Mesendoderm (in vitro differentiated cells): Measurements from ENCODE around the gene ACACB.
A peak's percentile ranks its signal among the peaks of the same experiment; 100 is the strongest.

ENCODE experiments used
- DNase-seq: peaks from one replicate; pipeline ENCODE4 v3.0.0; 2013
- H2AK5ac ChIP-seq: 2 replicates; pipeline ENCODE4 v1.6.1; 2013; ENCODE audit warnings: low read length, inconsistent platforms
- H2BK120ac ChIP-seq: 2 replicates; pipeline ENCODE4 v1.6.1; 2013; ENCODE audit warnings: low read depth, mild to moderate bottlenecking, low read length, moderate library complexity, mixed read lengths
- H2BK15ac ChIP-seq: replicated peaks from 2 replicates; pipeline ENCODE4 v1.6.1; 2013; ENCODE audit warnings: low read depth, mild to moderate bottlenecking, moderate library complexity
- H2BK5ac ChIP-seq: 2 replicates; pipeline ENCODE4 v1.6.1; 2013; ENCODE audit warnings: low read length, inconsistent platforms
- H3K18ac ChIP-seq: 2 replicates; pipeline ENCODE4 v1.6.1; 2013; ENCODE audit warnings: mild to moderate bottlenecking, low read length, mixed read lengths
- H3K23ac ChIP-seq: one replicate; pipeline ENCODE4 v1.6.1; 2013; ENCODE audit warnings: low read length
- H3K27ac ChIP-seq: 2 replicates; pipeline ENCODE4 v1.5.1; 2013; ENCODE audit warnings: low read depth, mild to moderate bottlenecking, inconsistent platforms, low read length, moderate library complexity
- H3K27me3 ChIP-seq: 2 replicates; pipeline ENCODE4 v1.6.1; 2013; ENCODE audit warnings: low read length, control low read depth, mild to moderate bottlenecking, inconsistent platforms; ENCODE audit not compliant: insufficient read depth, poor library complexity
- H3K36me3 ChIP-seq: 2 replicates; pipeline ENCODE4 v1.6.1; 2013; ENCODE audit warnings: low read length, inconsistent platforms; ENCODE audit not compliant: control insufficient read depth, insufficient read depth
- H3K4ac ChIP-seq: one replicate; pipeline ENCODE4 v1.6.1; 2013; ENCODE audit warnings: low read depth, mild to moderate bottlenecking, low read length, moderate library complexity
- H3K4me1 ChIP-seq: 2 replicates; pipeline ENCODE4 v1.6.1; 2013; ENCODE audit warnings: low read depth, low read length, inconsistent platforms; ENCODE audit not compliant: control insufficient read depth
- H3K4me2 ChIP-seq: 2 replicates; pipeline ENCODE4 v1.6.1; 2013; ENCODE audit warnings: low read length
- H3K4me3 ChIP-seq: 2 replicates; pipeline ENCODE4 v1.5.1; 2013; ENCODE audit warnings: mild to moderate bottlenecking, low read length
- H3K56ac ChIP-seq: one replicate; pipeline ENCODE4 v1.6.1; 2013; ENCODE audit warnings: low read length
- H3K79me1 ChIP-seq: 2 replicates; pipeline ENCODE4 v1.6.1; 2013; ENCODE audit warnings: low read length, inconsistent platforms
- H3K79me2 ChIP-seq: 2 replicates; pipeline ENCODE4 v1.6.1; 2013; ENCODE audit warnings: mild to moderate bottlenecking, low read length; ENCODE audit not compliant: control insufficient read depth, insufficient read depth
- H3K9ac ChIP-seq: 2 replicates; pipeline ENCODE4 v1.6.1; 2013; ENCODE audit warnings: low read length, inconsistent platforms
- H4K5ac ChIP-seq: one replicate; pipeline ENCODE4 v1.6.1; 2013; ENCODE audit warnings: low read length
- H4K8ac ChIP-seq: one replicate; pipeline ENCODE4 v1.6.1; 2013; ENCODE audit warnings: low read depth, mild to moderate bottlenecking, control low read depth, low read length, moderate library complexity
- WGBS: extraction: QIAGEN DNeasy Blood & Tissue Kit; methylation state at CpG from one replicate; pipeline ENCODE4 v1.1.7; 2013; ENCODE audit warnings: low lambda C conversion rate, missing lambda C conversion rate; ENCODE audit not compliant: insufficient coverage; ENCODE audit errors: extremely low coverage; 5-methylcytosine and 5-hydroxymethylcytosine counted together

ACACB gene

GRCh38 chr12:109255377-109255776 is 139.0 kb downstream of the ACACB start:
- no peak overlapping the region for H3K4me3 ChIP-seq
- no peak overlapping the region for H3K27ac ChIP-seq
- no peak overlapping the region for H3K4ac ChIP-seq
- no peak overlapping the region for H4K8ac ChIP-seq
- no peak overlapping the region for H3K23ac ChIP-seq
- H3K4me2 ChIP-seq: no peak overlapping the region
- no peak overlapping the region for H2AK5ac ChIP-seq
- H2BK120ac ChIP-seq: no peak overlapping the region
- H3K36me3 ChIP-seq: no peaks in the 10 kb centered on the region
- H3K9ac ChIP-seq: no peak overlapping the region
- H4K5ac ChIP-seq: no peak overlapping the region
- H3K79me1 ChIP-seq: no peaks in the 10 kb centered on the region
- no peak overlapping the region for H2BK15ac ChIP-seq
- no peak overlapping the region for H2BK5ac ChIP-seq
- H3K56ac ChIP-seq: no peak overlapping the region
- peak; percentile 63 for DNase-seq
- H3K18ac ChIP-seq: no peak overlapping the region
- no peaks in the 10 kb centered on the region for H3K27me3 ChIP-seq
- H3K4me1 ChIP-seq: no peaks in the 10 kb centered on the region
- no CpG with 5 or more reads among the region's 5 CpGs for WGBS
- H3K79me2 ChIP-seq: no peaks in the 10 kb centered on the region

DNA sequence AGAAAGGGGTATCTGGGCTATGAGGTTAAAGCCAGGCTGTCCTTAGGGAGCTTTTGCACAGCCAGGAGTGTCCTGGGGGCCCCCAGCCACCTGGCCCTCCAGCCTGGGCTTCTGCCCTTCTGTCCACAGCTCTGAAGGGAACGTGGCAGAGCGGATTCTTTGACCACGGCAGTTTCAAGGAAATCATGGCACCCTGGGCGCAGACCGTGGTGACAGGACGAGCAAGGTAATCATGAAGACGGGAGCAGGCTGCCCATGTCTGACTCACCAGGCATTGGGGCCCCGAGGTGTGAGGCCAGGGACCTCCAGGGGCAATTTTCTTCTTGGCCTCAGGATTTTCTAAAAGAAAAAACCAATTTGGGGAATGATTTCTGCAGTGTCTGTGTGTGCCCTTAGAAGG is 139.6 kb downstream of the ACACB start:
- Histone ChIP-seq H3K4me1 (no peaks in the 10 kb centered on the region), H3K4me3 (no peak overlapping the region), H3K18ac (no peak overlapping the region), H2BK5ac (no peak overlapping the region), H3K56ac (no peak overlapping the region), H3K27ac (no peak overlapping the region), H3K23ac (no peak overlapping the region), H3K9ac (no peak overlapping the region), H3K27me3 (no peaks in the 10 kb centered on the region), H3K36me3 (no peaks in the 10 kb centered on the region), H2BK15ac (no peak overlapping the region), H3K79me1 (no peaks in the 10 kb centered on the region), H4K8ac (no peak overlapping the region), H3K4ac (no peak overlapping the region), H2BK120ac (no peak overlapping the region), H4K5ac (no peak overlapping the region), H2AK5ac (no peak overlapping the region), H3K4me2 (no peak overlapping the region), H3K79me2 (no peaks in the 10 kb centered on the region)
- no CpG with 5 or more reads among the region's 8 CpGs for WGBS
- DNase-seq: no peak

GRCh38 chr12:109258201-109258600 is 141.8 kb downstream of the ACACB start:
- no peak overlapping the region for H3K4me3 ChIP-seq
- H4K8ac ChIP-seq: no peak overlapping the region
- H4K5ac ChIP-seq: no peak overlapping the region
- H3K56ac ChIP-seq: no peak overlapping the region
- H3K4me1 ChIP-seq: no peaks in the 10 kb centered on the region
- H3K27me3 ChIP-seq: no peaks in the 10 kb centered on the region
- no peak overlapping the region for H3K23ac ChIP-seq
- H3K4ac ChIP-seq: no peak overlapping the region
- no peaks in the 10 kb centered on the region for H3K36me3 ChIP-seq
- no peak overlapping the region for H3K9ac ChIP-seq
- no peak overlapping the region for H2BK15ac ChIP-seq
- no peaks in the 10 kb centered on the region for H3K79me1 ChIP-seq
- no peaks in the 10 kb centered on the region for H3K79me2 ChIP-seq
- no CpG with 5 or more reads among the region's 6 CpGs for WGBS
- no peak overlapping the region for H2BK120ac ChIP-seq
- no peak overlapping the region for H3K18ac ChIP-seq
- no peak for DNase-seq
- no peak overlapping the region for H2BK5ac ChIP-seq
- H2AK5ac ChIP-seq: no peak overlapping the region
- H3K27ac ChIP-seq: no peak overlapping the region
- no peak overlapping the region for H3K4me2 ChIP-seq

GRCh38 chr12:109258607-109259544 is 142.5 kb downstream of the ACACB start:
- H3K4me2 ChIP-seq: no peak overlapping the region
- H3K9ac ChIP-seq: no peak overlapping the region
- H2BK120ac ChIP-seq: no peak overlapping the region
- no peak overlapping the region for H3K56ac ChIP-seq
- no peak overlapping the region for H3K4me3 ChIP-seq
- no peak overlapping the region for H3K4ac ChIP-seq
- WGBS: no CpG with 5 or more reads among the region's 16 CpGs
- H3K23ac ChIP-seq: no peak overlapping the region
- H2AK5ac ChIP-seq: no peak overlapping the region
- no peaks in the 10 kb centered on the region for H3K27me3 ChIP-seq
- H4K5ac ChIP-seq: no peak overlapping the region
- H2BK5ac ChIP-seq: no peak overlapping the region
- H3K27ac ChIP-seq: no peak overlapping the region
- no peak overlapping the region for H2BK15ac ChIP-seq
- no peaks in the 10 kb centered on the region for H3K36me3 ChIP-seq
- no peaks in the 10 kb centered on the region for H3K79me2 ChIP-seq
- H3K18ac ChIP-seq: no peak overlapping the region
- H3K4me1 ChIP-seq: no peaks in the 10 kb centered on the region
- H4K8ac ChIP-seq: no peak overlapping the region
- DNase-seq: no peak
- H3K79me1 ChIP-seq: no peaks in the 10 kb centered on the region

- Histone ChIP-seq H3K79me2 (no peaks in the 10 kb centered on the region), H3K4me1 (no peaks in the 10 kb centered on the region), H3K4ac (no peak overlapping the region), H3K79me1 (no peaks in the 10 kb centered on the region), H2BK5ac (no peak overlapping the region), H4K8ac (no peak overlapping the region), H2BK120ac (no peak overlapping the region), H3K56ac (no peak overlapping the region), H3K23ac (no peak overlapping the region), H2AK5ac (no peak overlapping the region), H3K4me2 (no peak overlapping the region), H3K18ac (no peak overlapping the region), H3K27me3 (no peaks in the 10 kb centered on the region), H4K5ac (no peak overlapping the region), H3K9ac (no peak overlapping the region), H3K4me3 (no peak overlapping the region), H2BK15ac (no peak overlapping the region), H3K27ac (no peak overlapping the region), H3K36me3 (no peaks in the 10 kb centered on the region)
- DNase-seq: no peak
- no CpG with 5 or more reads among the region's 1 CpG for WGBS
Measured at GRCh38 chr12:109259545-109259895, 143.1 kb downstream of the ACACB start.

GRCh38 chr12:109261087-109261486 is 144.7 kb downstream of the ACACB start:
- Histone ChIP-seq H2AK5ac (no peak overlapping the region), H3K79me1 (no peaks in the 10 kb centered on the region), H2BK15ac (no peak overlapping the region), H3K56ac (no peak overlapping the region), H3K36me3 (no peaks in the 10 kb centered on the region), H3K27me3 (no peaks in the 10 kb centered on the region), H3K4ac (no peak overlapping the region), H3K9ac (no peak overlapping the region), H3K4me3 (no peak overlapping the region), H3K4me2 (no peak overlapping the region), H2BK5ac (no peak overlapping the region), H3K18ac (no peak overlapping the region), H4K5ac (no peak overlapping the region), H3K4me1 (no peaks in the 10 kb centered on the region), H4K8ac (no peak overlapping the region), H3K79me2 (no peaks in the 10 kb centered on the region), H3K27ac (no peak overlapping the region), H2BK120ac (no peak overlapping the region), H3K23ac (no peak overlapping the region)
- WGBS: no CpG with 5 or more reads among the region's 1 CpG
- no peak for DNase-seq
